Mesenchymal stem cell (in vitro differentiated cells and primary cell): ENCODE results near the gene ATP5ME.

Experiments
- DNase-seq: peaks from one replicate; pipeline ENCODE4 v3.0.0-alpha.2; 2013
- H2AFZ ChIP-seq: one replicate; pipeline ENCODE4 v1.6.1; 2013; ENCODE audit warnings: low read depth, mild to moderate bottlenecking, control low read depth, inconsistent platforms, low read length, moderate library complexity
- H2AK5ac ChIP-seq: 2 replicates; pipeline ENCODE4 v1.6.1; 2013; ENCODE audit warnings: low read length, moderate library complexity, mild to moderate bottlenecking, inconsistent platforms; ENCODE audit not compliant: severe bottlenecking
- H2BK120ac ChIP-seq: one replicate; pipeline ENCODE4 v1.6.1; 2013; ENCODE audit warnings: low read depth, mild to moderate bottlenecking, inconsistent platforms, low read length, moderate library complexity
- H2BK12ac ChIP-seq, 2 experiments: one replicate each; pipeline ENCODE4 v1.6.1; 2013; ENCODE audit warnings: inconsistent platforms in 2 of 2, low read length in 2 of 2, mild to moderate bottlenecking in 2 of 2, moderate library complexity in 2 of 2, control low read depth in 1 of 2
- H2BK15ac ChIP-seq: one replicate; pipeline ENCODE4 v1.6.1; 2013; ENCODE audit warnings: mild to moderate bottlenecking, low read depth, inconsistent platforms; ENCODE audit not compliant: poor library complexity, severe bottlenecking
- H2BK5ac ChIP-seq: 2 replicates; pipeline ENCODE4 v1.6.1; 2013; ENCODE audit warnings: low read depth, mild to moderate bottlenecking, low read length, control low read depth, inconsistent platforms; ENCODE audit not compliant: poor library complexity, severe bottlenecking
- H3K14ac ChIP-seq, 2 experiments: one replicate each; pipeline ENCODE4 v1.6.1; 2013; ENCODE audit warnings: inconsistent platforms in 2 of 2, low read length in 2 of 2, control low read depth in 1 of 2, mild to moderate bottlenecking in 1 of 2, moderate library complexity in 1 of 2
- H3K18ac ChIP-seq, 2 experiments: one replicate each; pipeline ENCODE4 v1.6.1; 2013; ENCODE audit warnings: inconsistent platforms in 2 of 2, low read length in 2 of 2, control low read depth in 1 of 2, low read depth in 1 of 2, mild to moderate bottlenecking in 1 of 2
- H3K23ac ChIP-seq, 2 experiments: one replicate each; pipeline ENCODE4 v1.6.1; 2013; ENCODE audit warnings: inconsistent platforms in 2 of 2, low read length in 2 of 2, mild to moderate bottlenecking in 2 of 2, moderate library complexity in 2 of 2, control low read depth in 1 of 2
- H3K27ac ChIP-seq: 2 replicates; pipeline ENCODE4 v1.5.1; 2013; ENCODE audit warnings: mild to moderate bottlenecking, moderate library complexity, low read length, control low read depth, inconsistent platforms; ENCODE audit not compliant: poor library complexity, severe bottlenecking
- H3K27me3 ChIP-seq, 2 experiments: 2 replicates each; pipeline versions ENCODE4 v1.6.1 to v1.7.0; 2013; ENCODE audit warnings: low read length in 2 of 2, mild to moderate bottlenecking in 2 of 2, moderate library complexity in 2 of 2, control low read depth in 1 of 2, inconsistent platforms in 1 of 2; ENCODE audit not compliant: control insufficient read depth in 1 of 2, insufficient read depth in 1 of 2
- H3K36me3 ChIP-seq, 2 experiments: 2 replicates each; pipeline versions ENCODE4 v1.6.1 to v1.7.0; 2013; ENCODE audit warnings: low read length in 2 of 2, control low read depth in 1 of 2, inconsistent platforms in 1 of 2, low read depth in 1 of 2, mild to moderate bottlenecking in 1 of 2; ENCODE audit not compliant: insufficient read depth in 2 of 2, control insufficient read depth in 1 of 2
- H3K4ac ChIP-seq, 2 experiments: one replicate each; pipeline ENCODE4 v1.6.1; 2013; ENCODE audit warnings: inconsistent platforms in 2 of 2, low read length in 2 of 2, mild to moderate bottlenecking in 2 of 2, moderate library complexity in 2 of 2, control low read depth in 1 of 2, low read depth in 1 of 2
- H3K4me1 ChIP-seq: 2 replicates; pipeline ENCODE4 v1.6.1; 2013; ENCODE audit warnings: low read depth, low read length, control low read depth; ENCODE audit not compliant: control insufficient read depth, insufficient read depth
- H3K4me2 ChIP-seq: 2 replicates; pipeline ENCODE4 v1.6.1; 2013; ENCODE audit warnings: low read length, mild to moderate bottlenecking, inconsistent platforms; ENCODE audit not compliant: poor library complexity, severe bottlenecking
- H3K4me3 ChIP-seq, 2 experiments: 2 replicates each; pipeline versions ENCODE4 v1.5.1 to v1.7.0; 2013; ENCODE audit warnings: low read length in 2 of 2, mild to moderate bottlenecking in 2 of 2, control low read depth in 1 of 2, low read depth in 1 of 2; ENCODE audit not compliant: insufficient read depth in 1 of 2
- H3K79me1 ChIP-seq: replicated peaks from 2 replicates; pipeline ENCODE4 v1.6.1; 2013; ENCODE audit warnings: mild to moderate bottlenecking, control low read depth, low read length, inconsistent platforms; ENCODE audit not compliant: poor library complexity, severe bottlenecking
- H3K9ac ChIP-seq: 2 replicates; pipeline ENCODE4 v1.7.0; 2013; ENCODE audit warnings: mild to moderate bottlenecking, low read length, moderate library complexity
- H3K9me3 ChIP-seq: 2 replicates; pipeline ENCODE4 v1.7.0; 2013; ENCODE audit warnings: mild to moderate bottlenecking, low read length; ENCODE audit not compliant: control insufficient read depth
- H4K8ac ChIP-seq: one replicate; pipeline ENCODE4 v1.6.1; 2013; ENCODE audit warnings: inconsistent platforms, mild to moderate bottlenecking, low read length, moderate library complexity
- H4K91ac ChIP-seq: one replicate; pipeline ENCODE4 v1.6.1; 2013; ENCODE audit warnings: mild to moderate bottlenecking, low read length, inconsistent platforms
- WGBS: methylation state at CpG from one replicate; pipeline ENCODE4 v1.1.7; 2013; ENCODE audit warnings: mixed read lengths; 5-methylcytosine and 5-hydroxymethylcytosine counted together

Gene ATP5ME

DNA sequence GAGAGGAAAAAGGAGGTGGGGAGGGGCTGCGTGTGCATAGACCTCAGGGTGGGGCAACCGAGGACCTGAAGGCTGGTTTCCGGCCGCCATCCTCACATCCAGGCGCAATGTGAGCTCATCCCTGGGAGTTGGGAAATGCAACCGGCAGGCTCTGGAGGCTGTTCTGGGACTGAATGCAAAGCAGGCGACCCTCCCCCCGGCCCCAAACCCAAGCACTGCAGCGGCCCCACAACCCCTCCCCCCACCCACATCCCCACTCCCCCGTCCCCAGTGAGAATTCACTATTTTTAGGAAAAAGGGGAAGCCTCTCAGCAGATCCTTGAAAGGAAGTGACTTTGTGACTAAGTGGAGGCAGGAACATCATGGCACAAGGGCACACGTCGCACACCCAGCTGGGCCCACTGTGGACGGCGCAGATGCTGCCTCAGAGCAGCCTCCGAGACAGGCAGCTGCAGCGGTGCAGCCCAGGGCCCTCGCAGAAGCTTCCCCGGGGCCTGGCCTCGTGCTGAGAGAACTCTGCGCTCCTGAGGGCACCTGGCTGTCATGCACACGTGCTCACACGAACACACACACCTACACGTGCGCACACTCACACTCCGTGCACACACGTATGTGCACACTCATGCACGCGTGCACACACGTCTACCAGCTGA lies 50.0 kb downstream of the ATP5ME start:
- Histone ChIP-seq H3K14ac (no peak overlapping the region), H3K36me3 (no peaks in the 10 kb centered on the region), H4K91ac (no peak overlapping the region), H2BK5ac (no peak overlapping the region), H3K18ac (no peak overlapping the region), H2BK120ac (no peak overlapping the region), H3K4me2 (no peak overlapping the region), H3K4me1 (peaks cover 17% of the 10 kb centered on the region), H3K9ac (no peak overlapping the region), H3K9me3 (no peaks in the 10 kb centered on the region), H4K8ac (no peak overlapping the region), H2AFZ (no peak overlapping the region), H3K27me3 (peaks cover 17 to 37% of the 10 kb centered on the region in 2 experiments), H2AK5ac (no peak overlapping the region), H3K4ac (no peak overlapping the region), H3K27ac (no peak overlapping the region), H3K23ac (no peak overlapping the region), H2BK15ac (no peak overlapping the region), H3K4me3 (no peak overlapping the region), H2BK12ac (no peak overlapping the region), H3K79me1 (no peaks in the 10 kb centered on the region)
- DNase-seq, result no peak
- WGBS, result 90% methylated on average over 19 of the region's 29 CpGs

GRCh38 chr4:622996-623913 lies 50.8 kb downstream of the ATP5ME start:
- Histone ChIP-seq H2BK120ac (no peak overlapping the region), H3K23ac (no peak overlapping the region), H3K4ac (no peak overlapping the region), H3K4me2 (no peak overlapping the region), H2BK12ac (no peak overlapping the region), H3K36me3 (no peaks in the 10 kb centered on the region), H4K91ac (no peak overlapping the region), H3K4me1 (peaks cover 17% of the 10 kb centered on the region), H3K14ac (no peak overlapping the region), H2AK5ac (no peak overlapping the region), H2AFZ (no peak overlapping the region), H3K27me3 (peaks cover 17 to 37% of the 10 kb centered on the region in 2 experiments), H3K79me1 (no peaks in the 10 kb centered on the region), H2BK15ac (no peak overlapping the region), H3K4me3 (no peak overlapping the region), H3K18ac (no peak overlapping the region), H3K27ac (no peak overlapping the region), H3K9ac (no peak overlapping the region), H4K8ac (no peak overlapping the region), H2BK5ac (no peak overlapping the region), H3K9me3 (no peaks in the 10 kb centered on the region)
- 94% methylated on average over 24 of the region's 24 CpGs for WGBS
- DNase-seq, result no peak
